GM23248 (cell line): Measurements from ENCODE around the gene EML1. TPM values are rescaled to one million over a fixed set of nuclear protein-coding genes. Genes with fewer than 3 reads are reported as not detected.

Source experiments
- DNase-seq: peaks from one replicate; pipeline ENCODE4 v3.0.0-alpha.2; 2015
- H2AFZ ChIP-seq: fragments of 200-600 bp; sonication (generic); 2 replicates; pipeline ENCODE4 v1.6.1; 2016; ENCODE audit warnings: antibody characterized with exemption
- H3F3A ChIP-seq: fragments of 200-600 bp; sonication (generic); 2 replicates; pipeline ENCODE4 v1.6.1; 2016; ENCODE audit warnings: mild to moderate bottlenecking, antibody characterized with exemption, mixed run types; ENCODE audit not compliant: insufficient read depth
- H3K27ac ChIP-seq: fragments of 200-600 bp; sonication (generic); 2 replicates; pipeline ENCODE4 v1.5.1; 2016; ENCODE audit warnings: mild to moderate bottlenecking
- H3K27me3 ChIP-seq: fragments of 200-600 bp; sonication (generic); replicated peaks from 2 replicates; pipeline ENCODE4 v1.6.1; 2016; ENCODE audit warnings: mild to moderate bottlenecking; ENCODE audit not compliant: insufficient read depth
- H3K36me3 ChIP-seq: fragments of 200-600 bp; sonication (generic); 2 replicates; pipeline ENCODE4 v1.6.1; 2016; ENCODE audit warnings: low read depth, mild to moderate bottlenecking
- H3K4me1 ChIP-seq: fragments of 200-600 bp; sonication (generic); 2 replicates; pipeline ENCODE4 v1.6.1; 2016; ENCODE audit warnings: mild to moderate bottlenecking; ENCODE audit not compliant: insufficient read depth
- H3K4me2 ChIP-seq: fragments of 200-600 bp; sonication (generic); one replicate; pipeline ENCODE4 v1.6.1; 2016; ENCODE audit warnings: mild to moderate bottlenecking; ENCODE audit not compliant: unreplicated experiment
- H3K4me3 ChIP-seq: fragments of 200-600 bp; sonication (generic); 2 replicates; pipeline ENCODE4 v1.5.1; 2016; ENCODE audit warnings: mild to moderate bottlenecking
- H3K79me2 ChIP-seq: fragments of 200-600 bp; sonication (generic); 2 replicates; pipeline ENCODE4 v1.6.1; 2016; ENCODE audit warnings: mild to moderate bottlenecking; ENCODE audit not compliant: insufficient read depth
- H3K9ac ChIP-seq: fragments of 200-600 bp; sonication (generic); 2 replicates; pipeline ENCODE4 v1.6.1; 2016; ENCODE audit warnings: mild to moderate bottlenecking
- H3K9me2 ChIP-seq: fragments of 200-600 bp; sonication (generic); 2 replicates; pipeline ENCODE4 v1.6.1; 2016; ENCODE audit warnings: mixed run types, mild to moderate bottlenecking, moderate library complexity; ENCODE audit not compliant: insufficient read depth
- H3K9me3 ChIP-seq: fragments of 200-600 bp; sonication (generic); one replicate; pipeline ENCODE4 v1.6.1; 2017; ENCODE audit warnings: low read depth
- H4K20me1 ChIP-seq: fragments of 200-600 bp; sonication (generic); 2 replicates; pipeline ENCODE4 v1.6.0; 2016; ENCODE audit not compliant: insufficient read depth
- EZH2 ChIP-seq: fragments of 200-600 bp; sonication (generic); IDR thresholded peaks from 2 replicates; pipeline ENCODE4 v1.6.1; 2018; ENCODE audit warnings: antibody characterized with exemption, mild to moderate bottlenecking; ENCODE audit not compliant: insufficient read depth, poor library complexity, severe bottlenecking
- EZH2phosphoT487 ChIP-seq: fragments of 200-600 bp; sonication (generic); IDR thresholded peaks from 2 replicates; pipeline ENCODE4 v1.6.1; 2018; ENCODE audit warnings: antibody characterized with exemption, moderate library complexity, mild to moderate bottlenecking, low read depth; ENCODE audit not compliant: insufficient read depth
- WGBS, 2 experiments: methylation state at CpG; one replicate each; pipeline ENCODE4 v1.1.6; 2015 to 2017; ENCODE audit warnings: low lambda C conversion rate in 2 of 2, low coverage in 1 of 2; ENCODE audit errors: missing lambda C conversion rate in 2 of 2; 5-methylcytosine and 5-hydroxymethylcytosine counted together
- in situ Hi-C: fragments of 300-500 bp; cut with MboI; formaldehyde crosslinking; loops from 2 replicates; pipeline ENCODE4 v1.15.0; 2020
- polyA plus RNA-seq: library from polyadenylated mRNA; unstranded; fragments of >200 nt; fragmentation: Nextera tagmentation; extraction: Ambion mirVana; gene quantifications from 2 replicates; pipeline ENCODE4 v1.2.1, GENCODE V29; 2016
- total RNA-seq: library from RNA; depleted of rRNA; stranded (reverse); fragments of >200 nt; shearing (Covaris generic); gene quantifications from 2 replicates; pipeline ENCODE4 v1.2.3, GENCODE V29; 2014

Gene EML1
- total and polyA plus RNA-seq, 2 experiments from 2014 or later: 14.8 to 17.9 TPM

GRCh38 chr14:99968191-99968920 is 175.1 kb downstream of the EML1 start:
- in situ Hi-C loops: no loop called here
- no peak for TF ChIP-seq EZH2
- no peak for TF ChIP-seq EZH2phosphoT487
- H4K20me1 ChIP-seq: no peaks in the 10 kb centered on the region
- no peaks in the 10 kb centered on the region for H3K9me2 ChIP-seq
- peak overlapping the region; percentile 72 for H3K4me2 ChIP-seq
- 0 out of 2 replicates have a peak overlapping the region, but pooled peaks have one; percentile 36 for H2AFZ ChIP-seq
- H3K4me3 ChIP-seq: peak overlapping the region; percentile 41
- peaks cover 14% of the 10 kb centered on the region for H3K79me2 ChIP-seq
- H3K4me1 ChIP-seq: peaks cover 23% of the 10 kb centered on the region
- no peaks in the 10 kb centered on the region for H3K27me3 ChIP-seq
- H3F3A ChIP-seq: peaks cover 30% of the 10 kb centered on the region
- peak overlapping the region; percentile 64 for H3K27ac ChIP-seq
- 10 to 13% methylated on average over 11 of the region's 11 CpGs for WGBS, 2 experiments
- H3K36me3 ChIP-seq: no peaks in the 10 kb centered on the region
- H3K9me3 ChIP-seq: no peaks in the 10 kb centered on the region
- peak overlapping the region; percentile 28 for H3K9ac ChIP-seq
- peak; percentile 93 for DNase-seq

GRCh38 chr14:99968941-99969340 is 175.7 kb downstream of the EML1 start:
- Histone ChIP-seq H3K36me3 (no peaks in the 10 kb centered on the region), H3K9ac (0 out of 2 replicates have a peak overlapping the region, but pooled peaks have one; percentile 19), H3K27me3 (no peaks in the 10 kb centered on the region), H3K4me2 (peak overlapping the region; percentile 72), H3F3A (peaks cover 30% of the 10 kb centered on the region), H3K4me3 (peak overlapping the region; percentile 41), H3K27ac (peak overlapping the region; percentile 64), H3K9me2 (no peaks in the 10 kb centered on the region), H2AFZ (0 out of 2 replicates have a peak overlapping the region, but pooled peaks have one; percentile 36), H3K9me3 (no peaks in the 10 kb centered on the region), H3K4me1 (peaks cover 23% of the 10 kb centered on the region), H4K20me1 (no peaks in the 10 kb centered on the region), H3K79me2 (peaks cover 20% of the 10 kb centered on the region)
- 3% methylated on average over 5 of the region's 5 CpGs for WGBS, 2 experiments
- no peak for TF ChIP-seq EZH2phosphoT487
- in situ Hi-C loops: no loop called here
- DNase-seq: peak; percentile 60

- peaks cover 29% of the 10 kb centered on the region for H3K79me2 ChIP-seq
- peaks cover 30% of the 10 kb centered on the region for H3F3A ChIP-seq
- H3K9me2 ChIP-seq: no peaks in the 10 kb centered on the region
- H3K4me3 ChIP-seq: no peak overlapping the region
- in situ Hi-C loops: no loop called here
- TF ChIP-seq EZH2 (no peak), EZH2phosphoT487 (no peak)
- H4K20me1 ChIP-seq: no peaks in the 10 kb centered on the region
- H3K27ac ChIP-seq: no peak overlapping the region
- peaks cover 23% of the 10 kb centered on the region for H3K4me1 ChIP-seq
- H3K36me3 ChIP-seq: no peaks in the 10 kb centered on the region
- H3K27me3 ChIP-seq: no peaks in the 10 kb centered on the region
- H2AFZ ChIP-seq: no peak overlapping the region
- no peaks in the 10 kb centered on the region for H3K9me3 ChIP-seq
- no peak overlapping the region for H3K4me2 ChIP-seq
- WGBS, 2 experiments: 99% methylated on average over 6 of the region's 6 CpGs
- no peak for DNase-seq
- no peak overlapping the region for H3K9ac ChIP-seq
Measured at GRCh38 chr14:99969673-99970322, 176.6 kb downstream of the EML1 start.

GRCh38 chr14:99971087-99971940 is 178.1 kb downstream of the EML1 start:
- no peaks in the 10 kb centered on the region for H3K9me2 ChIP-seq
- no peaks in the 10 kb centered on the region for H4K20me1 ChIP-seq
- in situ Hi-C loops: no loop called here
- no peaks in the 10 kb centered on the region for H3K27me3 ChIP-seq
- WGBS, 2 experiments: 6 to 14% methylated on average over 40 to 87 of the region's 117 CpGs
- peaks cover 42% of the 10 kb centered on the region for H3K79me2 ChIP-seq
- peak overlapping the region; percentile 85 for H3K4me3 ChIP-seq
- peaks cover 30% of the 10 kb centered on the region for H3F3A ChIP-seq
- peak overlapping the region; percentile 81 for H3K9ac ChIP-seq
- DNase-seq: peak; percentile 95
- no peak overlapping the region for H3K27ac ChIP-seq
- H3K4me2 ChIP-seq: peak overlapping the region; percentile 37
- no peaks in the 10 kb centered on the region for H3K36me3 ChIP-seq
- peak overlapping the region; percentile 90 for H2AFZ ChIP-seq
- no peak for TF ChIP-seq EZH2phosphoT487
- TF ChIP-seq EZH2: no peak
- no peaks in the 10 kb centered on the region for H3K9me3 ChIP-seq
- peaks cover 23% of the 10 kb centered on the region for H3K4me1 ChIP-seq
